ENCODE results near the gene RASSF3.
A peak's percentile ranks its signal among the peaks of the same experiment; 100 is the strongest.

RASSF3 gene

DNA sequence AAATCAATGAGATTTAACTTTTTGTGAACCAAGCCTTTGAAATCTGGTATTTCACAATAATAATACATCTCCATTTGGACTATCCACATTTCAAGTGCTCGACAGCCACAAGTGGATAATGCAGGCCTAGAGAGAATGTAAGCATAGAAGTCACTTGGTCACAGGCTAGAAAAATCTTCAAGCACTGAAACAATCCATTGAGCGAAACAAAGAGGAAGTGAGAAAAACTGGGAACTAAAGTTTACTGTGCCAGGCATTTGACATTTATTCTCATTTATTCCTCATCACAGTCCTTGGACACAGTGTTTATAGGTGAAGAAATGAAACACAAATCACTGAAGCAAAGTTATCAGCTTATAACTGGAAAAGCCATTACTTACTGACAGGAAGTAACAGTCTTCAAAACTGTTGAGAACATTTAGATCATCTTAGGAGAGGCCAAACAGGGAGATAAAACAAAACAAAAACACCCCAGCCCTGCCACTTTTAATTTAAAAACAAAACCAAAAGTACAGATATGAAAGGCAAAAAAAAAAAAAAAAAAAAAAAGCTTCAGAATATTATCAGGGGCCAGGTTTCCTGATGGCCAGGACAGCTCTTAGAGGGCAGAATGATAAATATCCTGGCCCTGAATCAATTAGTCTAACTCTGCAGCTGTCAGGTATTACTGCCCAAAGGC, 119.8 kb downstream of the RASSF3 start:
- peak; percentile 15 for DNase-seq (ENCODE audit: low spot score)

DNA sequence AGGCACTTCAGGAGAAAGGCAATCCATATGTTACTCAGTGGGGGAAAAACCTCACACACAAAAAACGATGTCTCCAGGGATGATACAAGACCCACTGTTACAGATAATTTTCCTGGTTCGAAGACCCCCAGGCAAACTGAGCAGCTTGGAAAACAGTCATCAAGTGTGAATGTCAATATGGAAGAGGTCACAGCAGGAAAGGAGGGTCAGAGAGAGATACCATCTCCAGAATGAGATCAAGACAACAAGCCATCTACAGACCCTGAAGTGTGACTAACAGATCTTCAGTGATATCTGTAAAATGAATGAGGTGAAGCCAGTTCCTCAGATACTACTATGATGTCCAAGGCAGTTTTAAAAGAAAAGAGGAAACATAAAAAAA, 120.3 kb downstream of the RASSF3 start:
- DNase-seq (ENCODE audit: low spot score), result no peak

DNA sequence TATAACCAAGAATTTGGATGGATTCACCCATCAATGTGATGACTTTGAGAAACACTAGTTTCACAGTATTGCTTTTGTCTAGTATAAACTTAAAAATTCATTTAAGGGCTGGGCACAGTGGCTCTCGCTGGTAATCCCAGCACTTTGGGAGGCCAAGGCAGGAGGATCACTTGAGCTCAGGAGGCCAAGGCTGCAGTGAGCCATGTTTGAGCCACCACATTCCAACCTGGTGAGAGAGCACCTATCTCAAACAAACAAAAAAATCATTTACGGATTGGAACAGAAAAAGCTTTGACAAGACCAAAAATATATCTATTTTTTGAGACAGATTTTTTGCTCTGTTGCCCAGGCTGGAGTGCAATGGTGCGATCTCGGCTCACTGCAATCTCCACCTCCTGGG, 121.4 kb downstream of the RASSF3 start:
- no peak for DNase-seq (ENCODE audit: low spot score)

DNA sequence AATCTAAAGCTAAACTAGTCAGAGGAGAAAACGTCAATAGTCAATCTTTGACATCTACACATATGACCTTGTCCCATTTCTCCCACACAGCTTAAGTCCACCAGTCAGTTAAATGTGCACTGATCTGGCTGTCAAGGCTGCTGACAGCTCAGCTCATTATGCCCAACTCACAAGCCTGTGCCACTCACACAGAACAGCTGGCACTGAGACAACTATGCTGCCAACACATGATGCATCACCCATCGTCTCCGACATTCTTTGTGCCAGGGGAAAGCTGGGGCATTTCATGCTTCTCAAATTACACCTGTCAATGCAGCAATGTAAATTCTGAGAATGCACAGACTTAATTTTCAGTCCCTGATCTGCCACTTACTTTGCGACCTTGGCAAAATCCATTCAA, 123.6 kb downstream of the RASSF3 start:
- DNase-seq (ENCODE audit: low spot score), result no peak

DNA sequence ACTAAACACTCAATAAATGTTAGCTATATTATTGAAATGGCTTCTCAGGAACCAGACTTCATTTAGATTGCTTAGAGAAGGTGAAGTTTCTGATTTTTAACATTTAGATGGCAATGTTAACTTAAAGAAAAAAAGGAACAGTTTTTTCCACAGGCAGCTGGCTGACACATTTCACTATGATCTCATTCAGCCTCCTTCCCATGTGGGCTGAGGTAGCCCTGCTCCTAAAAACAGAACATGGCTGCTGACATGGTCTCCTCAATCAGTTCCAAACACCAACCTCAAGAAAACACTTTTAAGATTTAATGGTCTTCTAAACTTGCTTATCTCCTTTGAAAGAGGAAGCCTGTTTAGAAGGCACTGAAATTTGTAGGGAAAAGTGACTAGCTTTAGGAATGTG, 125.1 kb downstream of the RASSF3 start:
- DNase-seq (ENCODE audit: low spot score), result no peak

DNA sequence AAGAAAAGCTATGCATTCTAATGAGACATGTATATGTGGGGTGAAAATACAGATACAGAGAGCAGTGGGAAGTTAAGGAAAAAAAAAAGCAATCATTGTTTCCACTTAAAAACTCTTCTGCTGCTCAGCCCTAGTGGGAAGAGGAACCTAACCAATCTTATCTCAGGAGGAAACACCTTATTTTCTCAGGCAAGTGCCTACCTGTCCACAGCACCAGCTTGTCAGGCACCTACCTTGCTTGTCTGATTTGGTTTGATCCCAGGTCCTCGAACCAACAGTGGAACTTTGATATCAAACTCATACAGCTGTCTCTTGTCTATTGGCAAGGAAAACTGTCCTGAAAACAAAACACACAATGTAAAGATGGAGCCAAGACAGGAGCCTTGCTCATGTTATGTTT, 126.5 kb downstream of the RASSF3 start:
- DNase-seq (ENCODE audit: low spot score), result no peak

DNA sequence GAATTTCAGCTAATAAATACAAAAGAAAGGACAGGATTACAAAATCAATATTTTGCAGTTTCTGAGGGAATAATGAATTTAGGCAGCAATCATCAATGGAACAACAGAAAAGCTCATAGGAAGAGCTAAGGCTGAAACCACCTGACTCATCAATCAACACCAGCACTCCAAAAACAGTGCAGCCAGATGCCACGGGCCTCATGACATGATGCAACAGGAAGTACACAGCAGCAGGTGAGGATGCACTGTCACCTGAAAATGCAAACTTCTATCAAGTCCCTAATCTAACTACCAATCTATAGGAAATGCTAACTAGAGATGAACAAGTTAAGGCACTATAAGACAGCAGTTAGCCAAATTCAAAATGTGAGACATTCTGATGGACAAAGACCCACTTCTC, 127.2 kb downstream of the RASSF3 start:
- DNase-seq (ENCODE audit: low spot score), result no peak

DNA sequence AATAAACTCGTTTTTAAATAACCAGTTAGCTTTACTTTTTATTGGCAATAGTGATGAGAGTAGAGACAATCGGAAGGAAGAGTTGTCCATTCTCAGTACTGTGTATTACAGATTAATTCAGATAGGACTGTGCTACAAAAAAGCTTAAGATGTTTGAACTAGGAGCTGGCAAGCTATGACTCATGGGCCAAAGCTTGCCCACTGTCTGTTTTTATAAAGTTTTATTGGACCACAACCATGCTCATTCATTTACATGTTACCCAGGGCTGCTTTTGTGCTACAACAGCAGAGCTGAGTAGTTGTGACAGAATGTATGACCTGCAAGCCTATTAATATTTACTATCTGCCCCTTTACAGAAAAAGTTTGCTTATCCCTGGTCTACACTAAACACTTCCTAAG, 129.5 kb downstream of the RASSF3 start:
- DNase-seq (ENCODE audit: low spot score), result no peak

DNA sequence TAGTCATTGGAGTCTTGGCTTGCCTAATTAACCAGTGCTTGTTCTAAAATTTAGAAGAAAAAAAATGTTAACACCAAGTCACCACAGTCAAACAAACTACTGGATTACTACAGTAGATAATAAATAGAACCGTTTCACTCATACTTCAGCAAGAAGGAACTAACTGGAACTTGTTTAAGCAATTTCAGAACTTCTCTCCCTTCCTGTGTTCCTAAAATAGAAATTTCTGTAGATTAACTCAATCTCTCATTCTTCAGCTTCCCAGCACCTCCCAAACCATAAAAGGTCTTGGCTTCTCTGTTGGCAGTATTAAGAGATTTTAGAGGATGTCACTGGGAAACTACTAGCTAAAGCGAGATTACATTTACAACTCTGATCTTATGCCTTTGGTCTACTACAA, 130.4 kb downstream of the RASSF3 start:
- DNase-seq (ENCODE audit: low spot score), result no peak

DNA sequence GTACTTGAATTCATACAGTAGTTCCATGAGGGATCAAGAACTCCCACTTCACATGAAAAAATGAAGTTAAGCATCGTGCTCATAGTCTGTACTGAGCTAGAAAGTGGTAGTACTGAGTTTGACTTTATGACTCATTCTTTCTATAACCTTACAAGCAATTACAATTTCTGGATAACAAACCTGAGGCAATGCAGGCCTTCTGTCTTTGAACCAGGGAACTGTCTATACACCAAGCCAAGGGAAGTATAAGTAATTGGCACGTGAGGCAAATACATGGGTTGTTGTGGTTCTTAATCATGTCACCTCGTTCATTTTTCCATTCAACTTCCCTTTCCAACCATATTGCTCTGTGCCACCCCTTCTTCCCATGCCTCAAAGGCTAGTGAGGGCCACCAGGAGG, 132.1 kb downstream of the RASSF3 start:
- no peak for DNase-seq (ENCODE audit: low spot score)

DNA sequence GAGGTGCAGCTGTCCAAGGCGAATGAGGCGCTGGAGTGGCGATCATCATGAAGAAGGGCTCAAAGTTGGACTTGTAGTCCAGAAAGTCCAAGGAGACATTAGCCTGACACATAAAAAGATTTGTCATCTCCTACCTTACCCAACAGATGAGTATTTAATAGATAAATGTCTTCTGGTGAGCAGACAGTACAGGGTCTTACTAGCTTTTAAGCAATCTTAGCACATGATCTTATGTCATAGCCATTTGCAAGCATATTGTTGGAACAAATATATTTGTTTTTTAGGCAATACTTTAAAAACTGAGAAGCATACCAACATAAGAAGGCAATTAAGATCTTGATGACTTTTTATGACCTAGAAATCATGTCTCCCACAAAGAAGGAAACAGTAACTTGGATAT, 132.9 kb downstream of the RASSF3 start:
- DNase-seq (ENCODE audit: low spot score), result no peak

DNA sequence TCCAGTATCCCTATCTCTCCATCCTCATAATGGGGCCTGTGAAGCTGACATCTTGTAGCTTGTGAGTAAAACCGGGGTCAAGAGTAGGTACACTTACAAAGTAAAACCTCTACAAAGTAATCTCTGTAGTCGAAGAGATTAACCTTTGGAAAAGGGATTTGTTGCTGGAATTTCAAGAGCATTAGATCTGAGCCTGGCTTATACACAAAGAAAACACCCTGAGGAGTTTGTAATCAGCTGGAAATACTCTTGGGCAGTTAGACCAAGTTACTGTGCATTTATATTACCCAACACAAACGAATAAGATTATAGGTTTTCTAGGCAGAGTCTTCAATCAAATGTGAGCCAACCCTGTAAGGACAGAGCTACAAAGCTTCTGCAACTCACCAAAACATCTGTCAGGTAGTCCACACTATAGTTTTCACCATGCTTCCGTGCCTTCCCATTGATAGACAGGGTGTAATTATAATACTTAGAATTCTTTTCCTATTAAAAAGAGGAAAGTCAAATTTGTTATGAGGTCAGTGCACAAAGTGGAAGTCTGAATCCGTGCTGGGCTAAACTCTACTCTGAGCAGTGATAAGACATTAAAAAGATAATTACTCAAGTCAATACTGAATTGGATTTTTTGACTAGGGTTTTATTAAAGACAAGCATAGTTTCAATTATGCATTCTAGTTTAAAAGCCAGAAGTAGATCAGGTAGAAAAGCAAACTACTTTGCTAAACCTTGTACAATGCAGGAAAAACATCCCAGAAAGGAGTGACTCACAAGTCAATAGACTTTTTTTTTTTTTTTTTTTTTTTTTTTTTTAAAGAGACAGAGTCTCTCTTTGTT, 134.3 kb downstream of the RASSF3 start:
- DNase-seq (ENCODE audit: low spot score), result no peak

DNA sequence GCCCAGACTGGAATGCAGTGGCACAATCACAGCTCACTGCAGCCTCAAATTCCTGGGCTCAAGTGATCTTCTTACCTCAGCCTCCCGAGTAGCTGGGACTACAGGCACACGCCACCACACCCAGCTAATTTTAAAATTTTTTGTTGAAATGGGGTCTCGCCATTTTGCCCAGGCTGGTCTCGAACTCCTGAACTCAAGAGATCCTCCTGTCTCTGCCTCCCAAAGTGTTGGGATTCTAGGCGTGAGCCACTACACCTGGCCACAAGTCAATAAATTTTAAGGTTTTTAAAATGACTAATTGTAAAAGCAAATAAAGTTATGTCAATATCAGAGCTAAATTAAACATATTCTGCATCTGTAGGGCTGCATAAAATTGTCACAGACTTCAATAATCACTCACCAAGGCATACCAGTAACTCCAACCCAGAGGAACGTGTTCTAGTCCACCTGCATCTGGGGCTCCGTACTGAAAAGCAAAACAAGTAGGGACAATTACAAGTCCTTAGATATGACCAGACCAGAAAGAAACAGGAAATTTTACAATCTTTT, 135.0 kb downstream of the RASSF3 start:
- no peak for DNase-seq (ENCODE audit: low spot score)

DNA sequence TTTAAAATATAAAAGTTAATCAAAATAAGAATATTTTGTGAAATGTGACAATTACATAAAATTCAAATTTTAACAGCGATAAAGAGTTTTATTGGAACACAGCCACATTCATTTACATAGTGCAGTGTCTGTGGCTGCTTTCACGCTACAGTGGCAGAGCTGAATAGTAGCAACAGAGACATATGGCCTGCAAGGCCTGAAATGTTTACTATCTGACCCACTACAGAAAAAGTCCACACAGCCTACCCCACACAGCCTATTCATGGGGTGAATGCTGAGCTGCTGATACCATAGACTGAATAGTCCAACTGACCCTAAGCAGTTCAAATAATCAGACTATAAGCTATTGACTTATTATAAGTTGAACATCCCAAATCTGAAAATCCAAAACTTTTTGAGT, 135.7 kb downstream of the RASSF3 start:
- no peak for DNase-seq (ENCODE audit: low spot score)

DNA sequence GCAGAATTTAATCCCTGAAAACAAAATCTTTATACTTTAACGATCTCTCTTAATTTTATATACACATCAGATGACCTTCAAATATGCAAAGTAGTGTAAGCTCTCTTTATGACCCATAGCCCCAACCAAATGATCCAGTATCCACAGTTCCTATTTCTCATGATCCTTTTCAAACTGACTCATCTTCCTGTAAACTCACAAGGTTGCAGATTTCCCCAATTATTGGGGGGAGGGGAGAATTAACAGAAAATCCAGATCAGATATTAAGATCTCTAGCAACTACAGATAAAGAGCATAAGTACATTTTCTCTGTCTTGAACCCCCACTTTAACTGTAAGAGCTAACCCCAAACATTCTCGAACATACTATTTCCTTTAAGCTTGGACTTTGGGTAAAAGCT, 136.4 kb downstream of the RASSF3 start:
- no peak for DNase-seq (ENCODE audit: low spot score)

Measured in germinal center (tissue), 1 donor.